Upper lobe of right lung (tissue), 1 donor: ENCODE results near the gene TANC1. TPM values are rescaled to one million over a fixed set of nuclear protein-coding genes. Genes with fewer than 3 reads are reported as not detected.

Source experiments
- ATAC-seq: fragments of 200-7000 bp; cut with Tn5 transposase; one replicate; pipeline ENCODE4 v1.9.1; 2020; ENCODE audit warnings: mild to moderate bottlenecking, moderate library complexity
- DNase-seq: peaks from one replicate; pipeline ENCODE4 v3.0.0-alpha.2; 2020
- H3K27ac ChIP-seq: fragments of 200-600 bp; one replicate; pipeline ENCODE4 v1.8.0; 2022
- H3K27me3 ChIP-seq: fragments of 200-600 bp; one replicate; pipeline ENCODE4 v1.8.0; 2022; ENCODE audit warnings: mild to moderate bottlenecking
- H3K36me3 ChIP-seq: fragments of 200-600 bp; one replicate; pipeline ENCODE4 v1.8.0; 2022
- H3K4me1 ChIP-seq: fragments of 200-600 bp; one replicate; pipeline ENCODE4 v1.8.0; 2022
- H3K4me3 ChIP-seq: fragments of 200-600 bp; one replicate; pipeline ENCODE4 v1.8.0; 2022; ENCODE audit warnings: mild to moderate bottlenecking
- H3K9me3 ChIP-seq: fragments of 200-600 bp; one replicate; pipeline ENCODE4 v1.8.0; 2022
- intact Hi-C: fragments of 100-400 bp; cut with DNase I; formaldehyde crosslinking; loops from one replicate; pipeline ENCODE4 v1.11.0; 2022
- total RNA-seq: library from RNA; stranded (reverse); fragmentation: NEBNext Ultra II Directional; extraction: Animal tissue kit (Norgen Biotek cat#: 25700); gene quantifications from one replicate; pipeline ENCODE4 v1.2.1, GENCODE V29; 2021
- TF ChIP-seq, protein P1 (sequence below): fragments of 200-600 bp; IDR thresholded peaks from one replicate; pipeline ENCODE4 v1.8.0; 2022; ENCODE audit warnings: antibody characterized with exemption
- donor health status: DM: no; HTN: yes; CAD: no; lungs with severe emphysema.

Gene TANC1
- total RNA-seq, 1 donor from 2014 or later, result 60.4 TPM

DNA sequence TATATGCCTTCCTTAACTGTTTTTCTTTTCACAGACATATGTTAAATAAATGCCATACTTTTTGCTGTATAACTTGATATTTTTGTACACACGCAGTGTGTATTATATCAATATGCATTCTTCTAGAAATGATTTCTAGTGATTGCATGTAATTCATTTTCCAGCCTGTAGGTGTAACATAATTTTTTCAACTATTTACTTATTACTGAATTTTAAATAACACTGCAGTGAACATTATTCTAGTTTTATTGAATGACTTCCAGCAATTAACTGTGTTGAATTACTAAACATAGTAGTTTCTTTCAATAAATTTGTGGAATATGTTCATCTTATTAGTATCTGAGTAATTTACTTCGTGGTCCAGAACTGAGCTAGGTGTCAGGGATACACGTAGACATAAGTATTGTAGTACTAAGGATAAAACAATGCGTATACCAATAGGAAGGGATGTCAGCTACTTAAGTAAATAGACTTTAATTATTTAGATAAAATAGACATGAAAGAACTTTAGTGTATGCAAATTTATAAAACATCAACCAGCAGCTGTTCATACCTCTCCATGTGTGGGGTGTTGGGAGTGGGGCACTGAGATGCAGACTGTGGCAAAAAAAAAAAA is 28.0 kb downstream of the TANC1 start:
- ATAC-seq (no peak), DNase-seq (no peak)
- Histone ChIP-seq H3K4me1 (peaks cover 39% of the 10 kb centered on the region), H3K9me3 (no peaks in the 10 kb centered on the region), H3K36me3 (peaks cover 6% of the 10 kb centered on the region), H3K27me3 (no peaks in the 10 kb centered on the region), H3K27ac (no peak overlapping the region), H3K4me3 (no peak overlapping the region)
- intact Hi-C loops, result no loop called here
- TF ChIP-seq, protein P1, sequence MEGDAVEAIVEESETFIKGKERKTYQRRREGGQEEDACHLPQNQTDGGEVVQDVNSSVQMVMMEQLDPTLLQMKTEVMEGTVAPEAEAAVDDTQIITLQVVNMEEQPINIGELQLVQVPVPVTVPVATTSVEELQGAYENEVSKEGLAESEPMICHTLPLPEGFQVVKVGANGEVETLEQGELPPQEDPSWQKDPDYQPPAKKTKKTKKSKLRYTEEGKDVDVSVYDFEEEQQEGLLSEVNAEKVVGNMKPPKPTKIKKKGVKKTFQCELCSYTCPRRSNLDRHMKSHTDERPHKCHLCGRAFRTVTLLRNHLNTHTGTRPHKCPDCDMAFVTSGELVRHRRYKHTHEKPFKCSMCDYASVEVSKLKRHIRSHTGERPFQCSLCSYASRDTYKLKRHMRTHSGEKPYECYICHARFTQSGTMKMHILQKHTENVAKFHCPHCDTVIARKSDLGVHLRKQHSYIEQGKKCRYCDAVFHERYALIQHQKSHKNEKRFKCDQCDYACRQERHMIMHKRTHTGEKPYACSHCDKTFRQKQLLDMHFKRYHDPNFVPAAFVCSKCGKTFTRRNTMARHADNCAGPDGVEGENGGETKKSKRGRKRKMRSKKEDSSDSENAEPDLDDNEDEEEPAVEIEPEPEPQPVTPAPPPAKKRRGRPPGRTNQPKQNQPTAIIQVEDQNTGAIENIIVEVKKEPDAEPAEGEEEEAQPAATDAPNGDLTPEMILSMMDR, result peak; percentile 38

DNA sequence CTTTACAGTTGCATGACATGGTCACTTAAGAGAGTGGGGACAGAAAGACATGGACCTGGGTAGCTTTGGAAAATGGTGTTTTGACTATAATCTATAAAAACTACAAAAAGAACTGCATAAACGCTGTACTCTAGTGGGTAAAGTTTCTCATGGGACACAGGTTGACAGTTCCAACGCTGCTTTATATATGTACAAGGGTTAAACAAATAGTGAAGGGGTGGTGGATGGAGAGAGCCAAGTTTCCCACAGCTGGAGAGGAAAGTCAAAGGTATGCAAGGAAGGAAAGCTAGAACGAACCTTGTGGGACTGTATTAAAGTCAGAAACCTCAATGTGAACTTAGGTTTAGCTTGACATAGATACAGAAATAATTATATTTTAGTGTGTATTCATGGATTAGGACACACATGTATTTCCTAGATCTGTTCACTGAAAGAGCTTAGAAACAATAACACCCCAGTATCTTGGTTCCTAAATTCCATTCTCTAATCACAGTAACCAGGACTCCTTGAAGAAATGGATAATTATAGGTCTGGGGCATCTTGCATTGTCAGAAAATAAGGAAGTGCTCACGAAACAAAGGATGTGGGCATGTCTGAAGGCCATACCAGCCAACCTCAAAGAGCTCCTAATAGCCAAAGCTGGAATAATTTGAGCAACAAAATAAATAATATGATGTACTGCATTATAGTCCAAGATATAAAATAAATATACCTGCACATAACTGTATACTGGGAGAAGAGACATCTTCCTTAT is 28.8 kb downstream of the TANC1 start:
- Histone ChIP-seq H3K27me3 (no peaks in the 10 kb centered on the region), H3K36me3 (peaks cover 14% of the 10 kb centered on the region), H3K4me3 (no peak overlapping the region), H3K9me3 (no peaks in the 10 kb centered on the region), H3K4me1 (peaks cover 39% of the 10 kb centered on the region), H3K27ac (no peak overlapping the region)
- DNase-seq (no peak), ATAC-seq (no peak)
- intact Hi-C loops, result no loop called here
- TF ChIP-seq, protein P1, result no peak

DNA sequence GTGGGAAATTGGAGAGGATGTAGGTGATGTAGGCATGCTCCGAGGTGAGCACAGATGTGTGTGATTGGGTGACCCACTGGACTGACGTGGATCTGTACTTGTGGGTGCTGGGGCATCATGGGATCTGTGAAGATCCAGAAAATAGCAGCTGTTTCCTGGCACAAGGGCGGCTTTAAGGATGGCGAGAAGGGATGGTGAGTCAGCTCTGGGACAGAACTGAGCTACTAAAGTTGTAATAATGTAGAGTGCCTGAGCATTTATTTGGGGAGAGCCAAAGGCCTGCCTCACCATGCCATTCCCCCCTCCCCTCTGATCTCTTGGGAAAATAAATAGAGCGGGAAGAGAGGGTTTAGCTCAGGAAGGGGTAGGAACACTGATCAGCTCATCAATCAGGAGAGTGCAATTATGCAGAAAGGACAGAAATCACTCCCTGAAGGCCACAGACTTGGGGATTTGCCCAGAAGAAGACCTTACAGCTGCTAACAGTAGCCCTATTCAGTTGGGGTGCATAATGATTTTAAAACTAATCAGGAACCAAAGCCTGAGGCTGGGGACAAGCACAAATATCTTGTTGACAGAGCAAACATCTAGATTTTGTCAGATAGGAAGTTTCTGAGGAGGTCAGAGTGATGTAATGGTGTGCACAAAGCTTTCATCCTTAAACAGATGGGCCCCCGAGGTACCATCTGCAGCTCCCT is 30.3 kb downstream of the TANC1 start:
- no peak for ATAC-seq
- H3K4me1 ChIP-seq, result peaks cover 39% of the 10 kb centered on the region
- intact Hi-C loops, result no loop called here
- TF ChIP-seq, protein P1, result no peak
- H3K36me3 ChIP-seq, result peaks cover 14% of the 10 kb centered on the region
- DNase-seq, result no peak
- no peaks in the 10 kb centered on the region for H3K27me3 ChIP-seq
- H3K27ac ChIP-seq, result peak overlapping the region; percentile 3
- H3K9me3 ChIP-seq, result no peaks in the 10 kb centered on the region
- no peak overlapping the region for H3K4me3 ChIP-seq

DNA sequence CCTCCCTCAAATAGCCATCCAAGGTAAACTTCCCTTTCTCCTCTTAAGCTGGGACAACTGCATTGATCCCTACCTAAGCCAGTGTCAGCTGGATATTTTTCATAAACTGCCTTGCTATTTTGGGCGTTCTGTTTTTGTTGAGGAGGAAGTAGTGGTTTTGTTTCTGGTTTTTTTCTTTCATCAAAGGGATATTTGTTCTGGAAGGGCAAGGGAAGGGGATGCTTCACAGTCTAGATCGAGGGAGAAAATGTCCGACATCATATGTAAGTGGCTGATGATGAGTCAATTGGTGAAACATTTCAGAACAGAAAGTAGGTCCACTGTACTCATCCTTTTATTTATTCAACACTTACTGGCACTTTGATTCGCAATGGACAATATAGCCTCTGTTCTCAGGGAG is 31.0 kb downstream of the TANC1 start:
- H3K4me1 ChIP-seq, result peaks cover 39% of the 10 kb centered on the region
- H3K9me3 ChIP-seq, result no peaks in the 10 kb centered on the region
- no peak overlapping the region for H3K4me3 ChIP-seq
- DNase-seq (no peak), ATAC-seq (no peak)
- peaks cover 14% of the 10 kb centered on the region for H3K36me3 ChIP-seq
- intact Hi-C loops, result no loop called here
- TF ChIP-seq, protein P1, result no peak
- no peaks in the 10 kb centered on the region for H3K27me3 ChIP-seq
- H3K27ac ChIP-seq, result no peak overlapping the region

DNA sequence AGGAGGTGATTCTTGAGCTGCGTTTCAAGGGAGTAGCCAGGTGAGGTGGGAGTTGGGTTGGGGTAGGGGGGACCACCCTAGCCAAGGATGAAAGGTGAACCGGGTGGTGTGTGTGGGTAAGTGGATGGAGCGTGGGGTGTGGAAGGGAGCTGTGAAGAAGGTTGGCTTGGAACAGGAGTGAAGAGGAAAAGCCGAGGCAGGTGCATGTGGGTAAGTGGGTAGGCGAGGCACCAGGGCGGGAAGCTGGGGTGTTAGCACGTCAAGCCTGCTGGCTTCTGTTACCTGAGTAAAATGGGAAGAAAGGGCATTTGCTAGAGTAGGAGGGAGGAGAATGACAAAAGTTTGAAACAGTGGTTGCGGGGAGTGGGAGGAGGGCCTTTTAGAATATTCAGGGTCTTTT is 31.6 kb downstream of the TANC1 start:
- DNase-seq (no peak), ATAC-seq (no peak)
- Histone ChIP-seq H3K27me3 (no peaks in the 10 kb centered on the region), H3K4me1 (peaks cover 34% of the 10 kb centered on the region), H3K36me3 (peaks cover 14% of the 10 kb centered on the region), H3K4me3 (no peak overlapping the region), H3K9me3 (no peaks in the 10 kb centered on the region), H3K27ac (no peak overlapping the region)
- intact Hi-C loops, result no loop called here
- TF ChIP-seq, protein P1, result no peak
